H4 (cell line): Measurements from ENCODE around the gene PRR23E. TPM values are rescaled to one million over a fixed set of nuclear protein-coding genes. Genes with fewer than 3 reads are reported as not detected.

ENCODE experiments used
- DNase-seq: peaks from one replicate; pipeline ENCODE4 v3.0.0-alpha.2; 2015; ENCODE audit warnings: low spot score
- total RNA-seq: library from RNA; depleted of rRNA; stranded (reverse); fragments of >200 nt; shearing (Covaris generic); gene quantifications from 2 replicates; pipeline ENCODE4 v1.2.3, GENCODE V29; 2014

Gene PRR23E
- total RNA-seq, 1 experiment from 2014 or later: not detected

DNA sequence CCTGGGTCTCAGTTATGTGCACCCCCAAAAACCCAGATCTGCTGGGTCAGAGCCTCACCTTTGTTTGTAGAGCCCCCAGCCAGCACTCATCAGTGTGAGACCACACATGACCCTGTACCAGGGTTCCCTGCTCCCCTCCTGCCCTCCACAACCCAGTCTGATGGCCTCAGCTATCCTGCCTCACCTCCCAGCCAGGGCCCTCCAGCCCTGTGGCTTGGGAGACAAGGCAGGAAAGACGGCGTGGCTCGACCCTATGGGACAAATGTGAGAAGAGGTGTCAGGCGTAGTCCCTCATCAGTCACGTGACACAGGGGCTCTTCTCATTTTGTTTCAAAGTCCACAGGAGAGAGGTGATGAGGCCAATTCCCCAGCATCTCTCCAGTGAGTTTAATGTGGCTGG is 28.3 kb upstream of the PRR23E start:
- no peak for DNase-seq

DNA sequence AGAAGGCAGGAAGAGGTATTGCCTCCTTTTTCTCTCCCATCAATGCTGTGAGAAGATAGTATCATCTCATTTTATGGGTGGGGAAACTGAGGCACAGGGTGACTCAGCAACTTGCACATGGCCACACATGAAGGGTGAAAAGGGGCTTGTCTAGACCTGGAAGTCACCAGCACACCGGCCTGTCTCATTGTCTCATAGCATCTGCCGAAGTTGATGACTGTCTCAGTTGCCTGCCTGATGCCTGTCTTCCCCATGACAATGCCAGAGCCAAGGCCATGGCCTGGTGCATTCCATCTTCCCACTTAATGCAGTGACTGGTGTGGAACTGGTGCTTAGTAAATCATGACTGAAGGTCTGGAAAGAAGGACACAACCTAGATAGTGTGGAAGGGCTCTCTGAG is 27.9 kb upstream of the PRR23E start:
- no peak for DNase-seq

GRCh38 chr3:127165694-127166485 is 27.0 kb upstream of the PRR23E start:
- DNase-seq: no peak

DNA sequence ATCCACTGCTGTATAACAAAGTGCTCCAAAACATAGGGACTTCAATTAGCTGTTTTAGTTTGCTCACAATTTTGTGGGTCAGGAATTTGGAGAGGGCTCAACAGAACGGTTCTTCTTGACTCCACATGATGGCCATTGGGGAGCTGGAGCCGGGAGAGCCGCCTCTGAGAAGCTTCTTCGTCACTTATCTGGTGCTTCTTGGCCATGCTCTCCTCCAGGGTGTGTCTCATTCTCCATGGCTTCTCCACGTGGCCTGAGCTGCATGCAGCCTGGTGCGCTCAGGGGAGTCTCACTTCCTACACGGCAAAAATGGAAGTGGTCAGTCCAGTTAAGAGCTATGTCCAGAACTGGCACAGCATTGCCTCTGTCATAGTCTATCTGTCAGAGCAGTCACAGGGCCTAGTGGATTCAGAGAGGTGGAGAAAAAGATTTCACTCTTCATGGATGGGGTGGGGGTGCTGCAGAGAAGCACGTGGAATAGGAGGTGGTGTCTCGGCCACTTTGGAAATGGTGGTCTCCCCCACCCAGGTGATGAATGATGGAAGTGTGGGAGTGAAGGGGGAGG is 26.3 kb upstream of the PRR23E start:
- DNase-seq: no peak

- no peak for DNase-seq
These were observed 25.5 kb upstream of the PRR23E start for GRCh38 chr3:127167315-127168043.

- DNase-seq: no peak
These were observed 24.7 kb upstream of the PRR23E start for GRCh38 chr3:127168271-127168670.

GRCh38 chr3:127170814-127171213 is 22.1 kb upstream of the PRR23E start:
- peak; percentile 82 for DNase-seq

GRCh38 chr3:127171320-127171719 is 21.6 kb upstream of the PRR23E start:
- no peak for DNase-seq

- DNase-seq: no peak
These were observed 21.2 kb upstream of the PRR23E start for GRCh38 chr3:127171721-127172120.

GRCh38 chr3:127172211-127172610 is 20.7 kb upstream of the PRR23E start:
- no peak for DNase-seq

DNA sequence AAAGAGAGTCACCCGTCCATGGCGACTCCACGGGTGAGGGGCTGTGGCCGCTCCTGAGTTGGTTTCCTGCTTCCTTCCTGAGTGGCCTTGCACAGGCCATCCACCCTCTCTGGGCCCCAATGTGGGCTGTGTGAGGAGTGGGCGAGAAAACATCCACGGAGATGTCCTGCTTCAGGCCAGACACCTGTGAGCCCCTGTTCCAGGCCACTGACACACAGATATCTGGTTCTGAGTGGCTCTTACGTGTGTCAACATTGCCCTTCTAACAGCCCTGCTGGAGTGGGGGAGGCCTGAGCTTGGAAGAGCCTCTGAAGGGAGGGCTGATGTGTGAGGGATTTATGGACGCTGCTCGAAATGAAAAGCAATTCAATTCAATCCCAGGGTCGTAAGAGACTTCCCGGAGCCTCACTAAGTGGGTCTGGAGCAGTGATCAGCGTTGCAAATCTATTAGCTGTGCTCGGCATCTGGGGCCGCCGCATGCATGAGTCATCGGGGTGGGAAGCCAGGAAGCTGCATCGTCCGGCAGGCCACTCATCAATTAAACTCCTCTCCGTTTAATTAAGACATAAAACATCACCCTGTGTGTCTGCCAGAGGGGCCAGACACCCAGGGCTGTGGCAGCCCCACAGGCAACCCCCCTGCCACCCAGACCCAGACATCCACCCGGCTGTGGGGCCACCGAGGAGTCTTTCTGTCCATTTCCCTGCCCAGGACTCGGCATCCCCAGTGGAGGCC is 20.0 kb upstream of the PRR23E start:
- peak; percentile 52 for DNase-seq

- no peak for DNase-seq
These were observed 19.3 kb upstream of the PRR23E start for GRCh38 chr3:127173516-127174166.

DNA sequence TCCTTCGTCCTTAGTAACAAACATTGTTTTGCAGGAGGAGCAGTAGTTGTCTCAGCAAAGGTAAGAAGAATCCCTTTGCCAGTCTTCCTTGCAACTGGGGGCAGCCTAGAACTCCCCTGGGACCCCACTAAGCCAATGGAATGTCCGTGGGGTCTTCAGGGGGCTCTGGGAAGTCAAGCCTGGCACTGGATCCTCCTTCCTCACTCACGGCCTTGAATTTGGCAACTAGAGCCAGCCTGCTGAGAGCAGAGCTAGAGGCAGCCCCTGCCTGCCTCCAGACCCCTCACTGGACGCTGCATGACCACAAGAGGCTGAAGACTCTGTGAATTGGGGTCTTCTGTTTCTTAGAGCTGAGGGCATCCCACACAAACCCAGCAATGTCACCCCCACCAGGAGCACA is 18.6 kb upstream of the PRR23E start:
- DNase-seq: no peak

GRCh38 chr3:127174715-127175140 is 18.2 kb upstream of the PRR23E start:
- DNase-seq: no peak

DNA sequence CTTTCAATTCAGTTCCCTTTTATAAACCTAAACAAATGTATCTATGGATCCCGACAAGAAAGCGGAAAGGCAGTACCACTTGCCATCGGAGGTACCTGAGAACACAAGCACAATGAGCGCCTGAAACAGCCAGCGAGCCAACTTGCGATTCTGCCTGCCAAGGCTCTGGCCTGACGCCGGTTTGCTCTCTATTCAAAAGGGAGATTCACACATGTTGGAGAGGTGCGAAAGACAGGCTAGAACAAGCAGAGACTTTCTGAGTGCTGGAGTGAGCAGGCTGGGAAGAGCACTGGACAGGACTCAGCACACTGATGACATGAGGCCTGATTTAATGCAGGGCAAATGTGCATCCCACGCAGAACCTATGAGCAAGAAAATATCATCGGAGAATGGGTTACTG is 17.7 kb upstream of the PRR23E start:
- DNase-seq: no peak

GRCh38 chr3:127177226-127177625 is 15.7 kb upstream of the PRR23E start:
- DNase-seq: no peak

DNA sequence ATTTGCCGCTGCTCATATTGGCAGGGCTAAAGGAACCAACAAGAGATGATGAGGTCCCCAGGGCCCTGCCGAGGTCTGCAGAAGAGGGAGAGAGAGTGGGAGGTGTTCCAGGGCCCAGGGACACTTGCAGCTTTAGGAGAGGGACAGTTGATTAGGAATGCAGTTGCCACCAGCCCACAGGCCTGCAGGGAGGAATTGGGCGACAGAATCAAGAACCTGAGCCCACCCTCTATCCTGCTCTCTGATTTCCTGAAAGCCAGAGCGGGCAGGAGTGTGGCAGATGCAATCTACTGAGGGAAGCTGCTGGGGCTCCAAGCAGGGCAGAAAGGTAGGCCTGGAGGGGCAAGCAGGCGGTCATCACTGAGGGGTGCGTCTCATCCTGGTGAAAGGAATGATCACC is 12.1 kb upstream of the PRR23E start:
- no peak for DNase-seq

GRCh38 chr3:127182431-127182830 is 10.5 kb upstream of the PRR23E start:
- DNase-seq: no peak

- DNase-seq: no peak
These were observed 9.8 kb upstream of the PRR23E start for GRCh38 chr3:127182848-127183714.
